Endothelial cell (in vitro differentiated cells): ENCODE results near the gene OLFM1. TPM values are rescaled to one million over a fixed set of nuclear protein-coding genes. Genes with fewer than 3 reads are reported as not detected.
"Not testable (repeated sequence)": the region's sequence is repeated elsewhere in the genome, so short reads cannot be mapped to it uniquely, and the experiment has no call there.

ENCODE experiments used
- DNase-seq: peaks from one replicate; pipeline ENCODE4 v3.0.0; 2021; ENCODE audit warnings: low spot score
- H3K27ac Mint-ChIP-seq: one replicate; pipeline ENCODE4 v1.8.0; 2021; ENCODE audit warnings: mixed read lengths, inconsistent platforms; ENCODE audit not compliant: unreplicated experiment
- H3K27me3 Mint-ChIP-seq: one replicate; pipeline ENCODE4 v1.8.0; 2021; ENCODE audit warnings: mild to moderate bottlenecking, moderate library complexity, mixed read lengths, inconsistent platforms; ENCODE audit not compliant: unreplicated experiment
- H3K36me3 Mint-ChIP-seq: one replicate; pipeline ENCODE4 v1.8.0; 2021; ENCODE audit warnings: mild to moderate bottlenecking, low read depth, mixed read lengths, inconsistent platforms; ENCODE audit not compliant: unreplicated experiment
- H3K4me1 Mint-ChIP-seq: one replicate; pipeline ENCODE4 v1.8.0; 2021; ENCODE audit warnings: mild to moderate bottlenecking, mixed read lengths, inconsistent platforms; ENCODE audit not compliant: unreplicated experiment
- H3K4me3 Mint-ChIP-seq: one replicate; pipeline ENCODE4 v1.8.0; 2021; ENCODE audit warnings: mild to moderate bottlenecking, mixed read lengths, inconsistent platforms; ENCODE audit not compliant: unreplicated experiment
- H3K9me3 Mint-ChIP-seq: one replicate; pipeline ENCODE4 v1.8.0; 2021; ENCODE audit warnings: mixed read lengths, inconsistent platforms; ENCODE audit not compliant: unreplicated experiment
- CTCF ChIP-seq: fragments of 200-600 bp; sonication (generic); IDR thresholded peaks from one replicate; pipeline ENCODE4 v1.5.0; 2021; ENCODE audit warnings: antibody characterized with exemption; ENCODE audit not compliant: unreplicated experiment
- total RNA-seq: library from RNA; stranded (reverse); fragmentation: NEBNext Ultra II Directional; extraction: Animal tissue kit (Norgen Biotek cat#: 25700); gene quantifications from one replicate; pipeline ENCODE4 v1.2.1, GENCODE V29; 2021; ENCODE audit not compliant: unreplicated experiment

Gene OLFM1
- total RNA-seq, 1 donor from 2014 or later, result 0.74 TPM

GRCh38 chr9:135060461-135061116, 26.9 kb upstream of the OLFM1 start:
- H3K4me1 Mint-ChIP-seq, result no peaks in the 10 kb centered on the region
- peaks cover 10% of the 10 kb centered on the region for H3K9me3 Mint-ChIP-seq
- no peak for TF ChIP-seq CTCF
- no peak overlapping the region for H3K27ac Mint-ChIP-seq
- H3K4me3 Mint-ChIP-seq, result no peak overlapping the region
- no peak for DNase-seq
- peaks cover 1% of the 10 kb centered on the region for H3K27me3 Mint-ChIP-seq
- H3K36me3 Mint-ChIP-seq, result peaks cover 9% of the 10 kb centered on the region

GRCh38 chr9:135061441-135061840, 26.0 kb upstream of the OLFM1 start:
- H3K36me3 Mint-ChIP-seq, result peaks cover 9% of the 10 kb centered on the region
- H3K27ac Mint-ChIP-seq, result no peak overlapping the region
- peaks cover 12% of the 10 kb centered on the region for H3K9me3 Mint-ChIP-seq
- H3K27me3 Mint-ChIP-seq, result peaks cover 1% of the 10 kb centered on the region
- no peak for TF ChIP-seq CTCF
- DNase-seq, result no peak
- no peak overlapping the region for H3K4me3 Mint-ChIP-seq
- H3K4me1 Mint-ChIP-seq, result no peaks in the 10 kb centered on the region

GRCh38 chr9:135062254-135062653, 25.2 kb upstream of the OLFM1 start:
- H3K4me1 Mint-ChIP-seq, result no peaks in the 10 kb centered on the region
- H3K4me3 Mint-ChIP-seq, result no peak overlapping the region
- peaks cover 12% of the 10 kb centered on the region for H3K9me3 Mint-ChIP-seq
- H3K36me3 Mint-ChIP-seq, result peaks cover 9% of the 10 kb centered on the region
- peaks cover 4% of the 10 kb centered on the region for H3K27me3 Mint-ChIP-seq
- no peak for DNase-seq
- no peak overlapping the region for H3K27ac Mint-ChIP-seq
- TF ChIP-seq CTCF, result no peak

- not testable (repeated sequence) for DNase-seq, H3K4me3 Mint-ChIP-seq, H3K4me1 Mint-ChIP-seq, H3K27ac Mint-ChIP-seq, H3K36me3 Mint-ChIP-seq
- Mint-ChIP-seq H3K9me3 (peaks cover 12% of the 10 kb centered on the region), H3K27me3 (peaks cover 10% of the 10 kb centered on the region)
These were observed 24.0 kb upstream of the OLFM1 start for GRCh38 chr9:135063466-135063865.

- H3K27me3 Mint-ChIP-seq, result peaks cover 10% of the 10 kb centered on the region
- not testable (repeated sequence) for H3K27ac Mint-ChIP-seq, H3K4me3 Mint-ChIP-seq, H3K4me1 Mint-ChIP-seq, H3K36me3 Mint-ChIP-seq, DNase-seq
- H3K9me3 Mint-ChIP-seq, result peaks cover 12% of the 10 kb centered on the region
These were observed 23.6 kb upstream of the OLFM1 start for GRCh38 chr9:135063888-135064287.

- Mint-ChIP-seq H3K9me3 (peaks cover 12% of the 10 kb centered on the region), H3K36me3 (peaks cover 9% of the 10 kb centered on the region), H3K4me3 (no peak overlapping the region), H3K4me1 (no peaks in the 10 kb centered on the region), H3K27me3 (peaks cover 10% of the 10 kb centered on the region), H3K27ac (no peak overlapping the region)
- DNase-seq, result no peak
- no peak for TF ChIP-seq CTCF
These were observed 22.3 kb upstream of the OLFM1 start for GRCh38 chr9:135065151-135065550.
